SK-N-SH treated with all-trans-retinoic acid at 6 μM for 48 hours (cell line): Measurements from ENCODE around the gene ONECUT3.
"Not testable (repeated sequence)": the region's sequence is repeated elsewhere in the genome, so short reads cannot be mapped to it uniquely, and the experiment has no call there.

ENCODE experiments used
- ATAC-seq: fragments of 200-7000 bp; cut with Tn5 transposase; 3 replicates; pipeline ENCODE4 v1.9.1; 2020; ENCODE audit warnings: mild to moderate bottlenecking, moderate library complexity
- BACH2 ChIP-seq: fragments of 250-450 bp; sonication (Bioruptor Pico); IDR thresholded peaks from 2 replicates; pipeline ENCODE4 v1.9.0; 2021; ENCODE audit warnings: mild to moderate bottlenecking, borderline replicate concordance
- CSDC2 ChIP-seq: fragments of 250-450 bp; sonication (Bioruptor Pico); IDR thresholded peaks from 2 replicates; pipeline ENCODE4 v1.5.0; 2020; ENCODE audit warnings: mild to moderate bottlenecking, moderate library complexity
- ESRRG ChIP-seq: fragments of 250-450 bp; sonication (Bioruptor Pico); IDR thresholded peaks from 2 replicates; pipeline ENCODE4 v1.6.1; 2021; ENCODE audit warnings: mild to moderate bottlenecking
- GLIS3 ChIP-seq: fragments of 250-450 bp; sonication (Bioruptor Pico); IDR thresholded peaks from 2 replicates; pipeline ENCODE4 v1.5.0; 2020; ENCODE audit warnings: mild to moderate bottlenecking, moderate library complexity
- ISL1 ChIP-seq: fragments of 250-450 bp; sonication (Bioruptor Pico); IDR thresholded peaks from 2 replicates; pipeline ENCODE4 v2.1.2; 2022; ENCODE audit warnings: mild to moderate bottlenecking, moderate library complexity
- OSR1 ChIP-seq: fragments of 250-450 bp; sonication (Bioruptor Pico); IDR thresholded peaks from 2 replicates; pipeline ENCODE4 v1.8.0; 2022; ENCODE audit warnings: moderate library complexity, mild to moderate bottlenecking, inconsistent platforms
- PPARA ChIP-seq: fragments of 250-450 bp; sonication (Bioruptor Pico); IDR thresholded peaks from 2 replicates; pipeline ENCODE4 v1.5.0; 2020; ENCODE audit warnings: mild to moderate bottlenecking, borderline replicate concordance
- RARB ChIP-seq: fragments of 250-450 bp; sonication (Bioruptor Pico); IDR thresholded peaks from 2 replicates; pipeline ENCODE4 v1.8.0; 2021; ENCODE audit warnings: mild to moderate bottlenecking, moderate library complexity
- SNAI2 ChIP-seq: fragments of 250-450 bp; sonication (Bioruptor Pico); IDR thresholded peaks from 2 replicates; pipeline ENCODE4 v1.5.0; 2020; ENCODE audit warnings: mild to moderate bottlenecking, moderate library complexity
- TCF4 ChIP-seq: fragments of 250-450 bp; sonication (Bioruptor Pico); IDR thresholded peaks from 2 replicates; pipeline ENCODE4 v1.8.0; 2021; ENCODE audit warnings: mild to moderate bottlenecking, moderate library complexity, borderline replicate concordance
- TOX ChIP-seq: fragments of 250-450 bp; sonication (Bioruptor Pico); IDR thresholded peaks from 2 replicates; pipeline ENCODE4 v1.8.0; 2021; ENCODE audit warnings: mild to moderate bottlenecking, moderate library complexity, borderline replicate concordance
- ZC3H10 ChIP-seq: fragments of 250-450 bp; sonication (Bioruptor Pico); IDR thresholded peaks from 2 replicates; pipeline ENCODE4 v1.5.1; 2021; ENCODE audit warnings: mild to moderate bottlenecking, moderate library complexity
- ZFP30 ChIP-seq: fragments of 450-650 bp; formaldehyde crosslinking; IDR thresholded peaks from 2 replicates; pipeline ENCODE4 v1.5.0; 2022; ENCODE audit warnings: mild to moderate bottlenecking, moderate library complexity
- ZNF565 ChIP-seq: fragments of 450-650 bp; formaldehyde crosslinking; conservative IDR thresholded peaks from 2 replicates; pipeline ENCODE4 v1.5.0; 2020; ENCODE audit warnings: low read depth, mild to moderate bottlenecking, moderate library complexity
- ZNF70 ChIP-seq: fragments of 450-650 bp; formaldehyde crosslinking; IDR thresholded peaks from 2 replicates; pipeline ENCODE4 v1.5.0; 2020; ENCODE audit warnings: mild to moderate bottlenecking, moderate library complexity
- ZNF8 ChIP-seq: fragments of 450-650 bp; formaldehyde crosslinking; IDR thresholded peaks from 2 replicates; pipeline ENCODE4 v1.5.0; 2020; ENCODE audit warnings: mild to moderate bottlenecking, moderate library complexity
- TF ChIP-seq, protein P1 (sequence below): fragments of 250-450 bp; sonication (Bioruptor Pico); IDR thresholded peaks from 2 replicates; pipeline ENCODE4 v1.5.1; 2020; ENCODE audit warnings: low read depth, mild to moderate bottlenecking, moderate library complexity
- TF ChIP-seq, protein P2 (sequence below): fragments of 250-450 bp; sonication (Bioruptor Pico); IDR thresholded peaks from 2 replicates; pipeline ENCODE4 v1.8.0; 2020; ENCODE audit warnings: mild to moderate bottlenecking, moderate library complexity, borderline replicate concordance
- TF ChIP-seq, protein P3 (sequence below): fragments of 250-450 bp; sonication (Bioruptor Pico); IDR thresholded peaks from 2 replicates; pipeline ENCODE4 v1.5.1; 2021; ENCODE audit warnings: mild to moderate bottlenecking, moderate library complexity
- TF ChIP-seq, protein P4 (sequence below): fragments of 250-450 bp; sonication (Bioruptor Pico); IDR thresholded peaks from 2 replicates; pipeline ENCODE4 v1.8.0; 2021; ENCODE audit warnings: low read depth, mild to moderate bottlenecking, moderate library complexity, borderline replicate concordance

Gene ONECUT3

DNA sequence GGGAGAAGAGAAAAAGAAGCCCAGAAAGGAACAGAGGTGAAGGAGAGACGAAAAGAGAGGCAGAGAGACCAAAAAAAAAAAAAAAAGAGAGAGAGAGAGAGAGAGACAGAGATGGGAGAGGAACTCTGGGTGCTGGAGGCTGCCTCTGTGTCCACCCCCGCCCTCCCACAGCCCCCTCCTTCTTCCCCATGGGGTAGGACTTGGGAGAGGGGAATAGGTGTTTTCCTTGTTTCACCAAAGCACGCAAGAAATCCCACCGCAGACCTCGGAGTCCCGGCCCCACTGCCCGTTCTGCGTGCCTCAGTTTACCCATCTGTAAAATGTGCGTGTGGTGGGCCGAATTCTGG, 4.9 kb downstream of the ONECUT3 start:
- no peak for ATAC-seq
- TF ChIP-seq TCF4 (CRISPR knock-in tag) = no peak
- TF ChIP-seq, protein P1, sequence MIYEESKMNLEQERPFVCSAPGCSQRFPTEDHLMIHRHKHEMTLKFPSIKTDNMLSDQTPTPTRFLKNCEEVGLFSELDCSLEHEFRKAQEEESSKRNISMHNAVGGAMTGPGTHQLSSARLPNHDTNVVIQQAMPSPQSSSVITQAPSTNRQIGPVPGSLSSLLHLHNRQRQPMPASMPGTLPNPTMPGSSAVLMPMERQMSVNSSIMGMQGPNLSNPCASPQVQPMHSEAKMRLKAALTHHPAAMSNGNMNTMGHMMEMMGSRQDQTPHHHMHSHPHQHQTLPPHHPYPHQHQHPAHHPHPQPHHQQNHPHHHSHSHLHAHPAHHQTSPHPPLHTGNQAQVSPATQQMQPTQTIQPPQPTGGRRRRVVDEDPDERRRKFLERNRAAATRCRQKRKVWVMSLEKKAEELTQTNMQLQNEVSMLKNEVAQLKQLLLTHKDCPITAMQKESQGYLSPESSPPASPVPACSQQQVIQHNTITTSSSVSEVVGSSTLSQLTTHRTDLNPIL (CRISPR knock-in tag) = no peak

DNA sequence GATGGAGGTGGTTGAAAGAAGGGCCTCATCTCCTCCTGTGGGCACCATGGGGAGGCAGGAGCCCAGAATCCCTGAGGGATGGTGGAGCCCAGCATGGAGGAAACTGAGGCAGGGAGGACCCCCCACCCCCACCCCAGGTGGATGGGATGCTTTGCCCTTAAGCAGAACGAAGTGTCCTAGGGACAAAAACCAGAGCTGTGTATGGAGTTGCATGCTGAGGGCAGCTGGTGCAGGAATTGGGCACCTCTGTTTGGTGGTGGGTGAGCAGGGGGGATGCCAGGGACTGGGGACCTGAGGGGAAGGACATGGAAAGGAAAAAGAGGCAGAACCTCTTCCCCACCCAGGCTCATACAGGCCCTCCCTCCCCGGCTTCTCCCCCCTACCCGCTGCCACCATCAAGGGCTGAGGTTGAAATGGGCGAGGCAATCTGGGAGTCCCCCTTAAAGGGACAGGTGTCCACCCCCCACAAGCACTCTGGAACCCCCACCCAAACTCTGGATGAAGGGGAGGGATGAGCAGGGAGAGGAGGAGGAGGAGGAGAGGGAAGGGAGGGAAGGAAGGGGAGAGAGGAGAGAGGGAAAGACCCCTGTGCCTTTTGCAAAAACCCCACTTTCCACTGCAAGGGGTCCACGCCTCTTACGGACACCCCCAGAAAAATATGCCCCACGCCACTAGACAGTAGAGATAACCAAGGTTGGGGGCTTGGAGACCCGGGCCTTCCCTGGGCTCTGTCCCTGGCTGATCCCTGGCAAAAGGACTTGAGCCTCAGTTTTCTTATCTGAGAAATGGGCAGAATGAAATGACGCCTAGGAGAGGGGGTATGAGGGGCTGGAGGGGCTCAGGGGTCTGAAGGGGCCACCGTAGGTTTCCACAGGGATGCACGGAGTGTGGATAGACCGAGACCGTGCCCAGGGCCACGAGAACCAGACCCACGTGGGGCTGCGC, 5.9 kb downstream of the ONECUT3 start:
- no peak for ATAC-seq
- TF ChIP-seq BACH2 (CRISPR knock-in tag) (no peak), CSDC2 (CRISPR knock-in tag) (no peak), ISL1 (CRISPR knock-in tag) (no peak), ZNF70 (CRISPR knock-in tag) (no peak), ZC3H10 (CRISPR knock-in tag) (no peak)
- TF ChIP-seq, protein P2, sequence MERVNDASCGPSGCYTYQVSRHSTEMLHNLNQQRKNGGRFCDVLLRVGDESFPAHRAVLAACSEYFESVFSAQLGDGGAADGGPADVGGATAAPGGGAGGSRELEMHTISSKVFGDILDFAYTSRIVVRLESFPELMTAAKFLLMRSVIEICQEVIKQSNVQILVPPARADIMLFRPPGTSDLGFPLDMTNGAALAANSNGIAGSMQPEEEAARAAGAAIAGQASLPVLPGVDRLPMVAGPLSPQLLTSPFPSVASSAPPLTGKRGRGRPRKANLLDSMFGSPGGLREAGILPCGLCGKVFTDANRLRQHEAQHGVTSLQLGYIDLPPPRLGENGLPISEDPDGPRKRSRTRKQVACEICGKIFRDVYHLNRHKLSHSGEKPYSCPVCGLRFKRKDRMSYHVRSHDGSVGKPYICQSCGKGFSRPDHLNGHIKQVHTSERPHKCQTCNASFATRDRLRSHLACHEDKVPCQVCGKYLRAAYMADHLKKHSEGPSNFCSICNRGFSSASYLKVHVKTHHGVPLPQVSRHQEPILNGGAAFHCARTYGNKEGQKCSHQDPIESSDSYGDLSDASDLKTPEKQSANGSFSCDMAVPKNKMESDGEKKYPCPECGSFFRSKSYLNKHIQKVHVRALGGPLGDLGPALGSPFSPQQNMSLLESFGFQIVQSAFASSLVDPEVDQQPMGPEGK = no peak
- TF ChIP-seq, protein P1 (CRISPR knock-in tag) = no peak

DNA sequence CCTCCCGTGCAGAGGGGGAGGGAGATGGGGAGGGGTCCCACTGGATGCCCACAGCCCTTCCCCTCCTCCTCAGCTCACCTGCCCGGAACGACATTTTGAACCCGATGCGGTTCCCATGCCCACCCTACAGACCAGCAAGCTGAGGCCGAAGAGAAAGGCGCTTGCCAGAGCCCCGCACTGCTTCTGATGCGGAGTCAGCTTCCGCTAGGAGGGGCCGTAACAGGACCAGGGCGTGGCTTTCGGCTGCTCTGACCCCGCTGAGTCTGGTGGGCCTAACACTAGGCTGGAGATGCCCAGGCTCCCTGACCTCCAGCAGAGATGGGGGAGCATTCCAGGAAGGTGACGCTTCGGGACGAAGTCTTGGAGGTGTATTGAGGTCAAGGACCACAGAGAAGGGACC, 6.7 kb downstream of the ONECUT3 start:
- ATAC-seq = no peak
- TF ChIP-seq, protein P3, sequence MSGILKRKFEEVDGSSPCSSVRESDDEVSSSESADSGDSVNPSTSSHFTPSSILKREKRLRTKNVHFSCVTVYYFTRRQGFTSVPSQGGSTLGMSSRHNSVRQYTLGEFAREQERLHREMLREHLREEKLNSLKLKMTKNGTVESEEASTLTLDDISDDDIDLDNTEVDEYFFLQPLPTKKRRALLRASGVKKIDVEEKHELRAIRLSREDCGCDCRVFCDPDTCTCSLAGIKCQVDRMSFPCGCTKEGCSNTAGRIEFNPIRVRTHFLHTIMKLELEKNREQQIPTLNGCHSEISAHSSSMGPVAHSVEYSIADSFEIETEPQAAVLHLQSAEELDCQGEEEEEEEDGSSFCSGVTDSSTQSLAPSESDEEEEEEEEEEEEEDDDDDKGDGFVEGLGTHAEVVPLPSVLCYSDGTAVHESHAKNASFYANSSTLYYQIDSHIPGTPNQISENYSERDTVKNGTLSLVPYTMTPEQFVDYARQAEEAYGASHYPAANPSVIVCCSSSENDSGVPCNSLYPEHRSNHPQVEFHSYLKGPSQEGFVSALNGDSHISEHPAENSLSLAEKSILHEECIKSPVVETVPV (CRISPR knock-in tag) = no peak
- TF ChIP-seq, protein P4, sequence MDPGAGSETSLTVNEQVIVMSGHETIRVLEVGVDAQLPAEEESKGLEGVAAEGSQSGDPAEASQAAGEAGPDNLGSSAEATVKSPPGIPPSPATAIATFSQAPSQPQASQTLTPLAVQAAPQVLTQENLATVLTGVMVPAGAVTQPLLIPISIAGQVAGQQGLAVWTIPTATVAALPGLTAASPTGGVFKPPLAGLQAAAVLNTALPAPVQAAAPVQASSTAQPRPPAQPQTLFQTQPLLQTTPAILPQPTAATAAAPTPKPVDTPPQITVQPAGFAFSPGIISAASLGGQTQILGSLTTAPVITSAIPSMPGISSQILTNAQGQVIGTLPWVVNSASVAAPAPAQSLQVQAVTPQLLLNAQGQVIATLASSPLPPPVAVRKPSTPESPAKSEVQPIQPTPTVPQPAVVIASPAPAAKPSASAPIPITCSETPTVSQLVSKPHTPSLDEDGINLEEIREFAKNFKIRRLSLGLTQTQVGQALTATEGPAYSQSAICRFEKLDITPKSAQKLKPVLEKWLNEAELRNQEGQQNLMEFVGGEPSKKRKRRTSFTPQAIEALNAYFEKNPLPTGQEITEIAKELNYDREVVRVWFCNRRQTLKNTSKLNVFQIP (CRISPR knock-in tag) = no peak
- TF ChIP-seq TOX (CRISPR knock-in tag) (no peak), BACH2 (CRISPR knock-in tag) (no peak), ISL1 (CRISPR knock-in tag) (no peak), SNAI2 (CRISPR knock-in tag) (no peak), GLIS3 (no peak), ESRRG (CRISPR knock-in tag) (no peak), CSDC2 (CRISPR knock-in tag) (no peak), TCF4 (CRISPR knock-in tag) (no peak), ZNF565 (CRISPR knock-in tag) (no peak), OSR1 (no peak), RARB (CRISPR knock-in tag) (no peak), ZFP30 (CRISPR knock-in tag) (no peak), ZNF8 (CRISPR knock-in tag) (no peak), PPARA (CRISPR knock-in tag) (no peak), ZNF70 (CRISPR knock-in tag) (no peak)
- TF ChIP-seq, protein P1 (CRISPR knock-in tag) = no peak
- TF ChIP-seq, protein P2 = no peak

DNA sequence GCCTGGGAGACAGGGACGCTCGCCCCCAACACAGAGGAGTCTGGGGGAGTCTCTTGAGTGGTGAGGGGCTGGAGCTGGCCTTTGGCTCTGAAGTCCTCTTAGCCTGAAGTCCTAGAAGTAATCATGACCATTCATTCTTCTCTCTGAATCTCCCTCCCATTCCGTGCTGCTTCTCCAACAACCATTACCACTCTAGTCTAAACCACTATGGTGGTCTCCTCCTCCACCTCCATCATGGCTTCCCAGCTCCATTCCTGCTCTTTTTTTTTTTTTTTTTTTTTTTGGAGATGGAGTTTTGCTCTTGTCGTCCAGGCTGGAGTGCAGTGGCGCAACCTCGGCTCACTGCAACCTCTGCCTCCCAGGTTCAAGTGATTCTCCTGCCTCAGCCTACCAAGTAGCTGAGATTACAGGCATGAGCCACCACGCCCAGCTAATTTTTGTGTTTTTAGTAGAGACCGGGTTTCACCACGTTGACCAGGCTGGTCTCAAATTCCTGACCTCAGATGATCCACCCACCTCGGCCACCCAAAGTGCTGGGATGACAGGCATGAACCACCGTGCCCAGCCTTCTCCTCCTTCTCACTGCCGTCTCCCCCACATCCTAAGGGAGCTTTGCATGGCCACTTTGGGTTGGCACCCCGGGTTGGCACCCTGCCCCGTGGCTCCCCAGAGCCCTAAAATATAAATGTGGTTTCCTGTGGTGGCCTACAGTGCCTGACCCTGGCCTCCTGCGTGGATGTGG, 7.7 kb downstream of the ONECUT3 start:
- not testable (repeated sequence) for ATAC-seq
